Astrocyte (in vitro differentiated cells and primary cell): ENCODE results near the gene ADCY3. TPM values are rescaled to one million over a fixed set of nuclear protein-coding genes. Genes with fewer than 3 reads are reported as not detected.

Source experiments
- DNase-seq: peaks from one replicate; pipeline ENCODE4 v3.0.0-alpha.2; 2010; ENCODE audit warnings: low read depth
- FAIRE-seq: peaks from 2 replicates; lab custom pipeline; 2011; peaks lifted over from hg19 to GRCh38; lab: Jason Lieb, UNC
- H2AFZ ChIP-seq: 2 replicates; pipeline ENCODE4 v1.6.0; 2012; ENCODE audit warnings: low read depth, low read length, inconsistent platforms
- H3K27ac ChIP-seq: 2 replicates; pipeline ENCODE4 v1.5.1; 2011; ENCODE audit warnings: low read depth, low read length, inconsistent platforms
- H3K27me3 ChIP-seq: 2 replicates; pipeline ENCODE4 v1.6.0; 2011; ENCODE audit warnings: low read length, inconsistent platforms; ENCODE audit not compliant: insufficient read depth
- H3K36me3 ChIP-seq: 2 replicates; pipeline ENCODE4 v1.5.1; 2011; ENCODE audit warnings: low read length, inconsistent platforms; ENCODE audit not compliant: insufficient read depth
- H3K4me1 ChIP-seq: 2 replicates; pipeline ENCODE4 v1.5.1; 2011; ENCODE audit warnings: low read length, inconsistent platforms; ENCODE audit not compliant: insufficient read depth
- H3K4me2 ChIP-seq: 2 replicates; pipeline ENCODE4 v1.6.0; 2012; ENCODE audit warnings: low read length, inconsistent platforms
- H3K4me3 ChIP-seq: 2 replicates; pipeline ENCODE4 v1.5.1; 2011; ENCODE audit warnings: low read depth, mild to moderate bottlenecking, low read length, inconsistent platforms; ENCODE audit not compliant: insufficient read depth
- H3K79me2 ChIP-seq: 2 replicates; pipeline ENCODE4 v1.6.0; 2012; ENCODE audit warnings: mild to moderate bottlenecking, low read length, inconsistent platforms; ENCODE audit not compliant: insufficient read depth
- H3K9ac ChIP-seq: 2 replicates; pipeline ENCODE4 v1.6.0; 2012; ENCODE audit warnings: mild to moderate bottlenecking, low read length, inconsistent platforms
- H3K9me3 ChIP-seq: 2 replicates; pipeline ENCODE4 v1.5.1; 2012; ENCODE audit warnings: low read depth, mild to moderate bottlenecking, low read length, inconsistent platforms; ENCODE audit not compliant: insufficient read depth
- H4K20me1 ChIP-seq: 2 replicates; pipeline ENCODE4 v1.6.0; 2012; ENCODE audit warnings: low read length, inconsistent platforms; ENCODE audit not compliant: insufficient read depth
- H3K27ac Mint-ChIP-seq: one replicate; pipeline ENCODE4 v1.8.0; 2021; ENCODE audit warnings: mild to moderate bottlenecking, mixed read lengths; ENCODE audit not compliant: unreplicated experiment
- H3K27me3 Mint-ChIP-seq: one replicate; pipeline ENCODE4 v1.8.0; 2021; ENCODE audit warnings: low read depth, mixed read lengths; ENCODE audit not compliant: unreplicated experiment
- H3K36me3 Mint-ChIP-seq: one replicate; pipeline ENCODE4 v1.8.0; 2021; ENCODE audit warnings: low read depth, mixed read lengths; ENCODE audit not compliant: unreplicated experiment
- H3K4me1 Mint-ChIP-seq: one replicate; pipeline ENCODE4 v1.8.0; 2021; ENCODE audit warnings: low read depth, mixed read lengths; ENCODE audit not compliant: unreplicated experiment
- H3K4me3 Mint-ChIP-seq: one replicate; pipeline ENCODE4 v1.8.0; 2021; ENCODE audit warnings: mild to moderate bottlenecking, moderate library complexity, mixed read lengths; ENCODE audit not compliant: unreplicated experiment
- H3K9me3 Mint-ChIP-seq: one replicate; pipeline ENCODE4 v1.8.0; 2021; ENCODE audit warnings: mild to moderate bottlenecking, mixed read lengths; ENCODE audit not compliant: unreplicated experiment
- EZH2 ChIP-seq: IDR thresholded peaks from 2 replicates; pipeline ENCODE4 v1.6.1; 2012; ENCODE audit warnings: mild to moderate bottlenecking, low read length, inconsistent platforms; ENCODE audit not compliant: insufficient read depth
- total RNA-seq: library from RNA; stranded (reverse); gene quantifications from 2 replicates; pipeline ENCODE4 v1.2.1, GENCODE V29; 2021
- TF ChIP-seq, protein P1 (sequence below): IDR thresholded peaks from 2 replicates; pipeline ENCODE4 v1.5.1; 2011; ENCODE audit warnings: low read depth, mild to moderate bottlenecking, inconsistent platforms, low read length, moderate library complexity; ENCODE audit not compliant: insufficient read depth

Gene ADCY3
- total RNA-seq, 1 donor from 2014 or later: 12.5 TPM

DNA sequence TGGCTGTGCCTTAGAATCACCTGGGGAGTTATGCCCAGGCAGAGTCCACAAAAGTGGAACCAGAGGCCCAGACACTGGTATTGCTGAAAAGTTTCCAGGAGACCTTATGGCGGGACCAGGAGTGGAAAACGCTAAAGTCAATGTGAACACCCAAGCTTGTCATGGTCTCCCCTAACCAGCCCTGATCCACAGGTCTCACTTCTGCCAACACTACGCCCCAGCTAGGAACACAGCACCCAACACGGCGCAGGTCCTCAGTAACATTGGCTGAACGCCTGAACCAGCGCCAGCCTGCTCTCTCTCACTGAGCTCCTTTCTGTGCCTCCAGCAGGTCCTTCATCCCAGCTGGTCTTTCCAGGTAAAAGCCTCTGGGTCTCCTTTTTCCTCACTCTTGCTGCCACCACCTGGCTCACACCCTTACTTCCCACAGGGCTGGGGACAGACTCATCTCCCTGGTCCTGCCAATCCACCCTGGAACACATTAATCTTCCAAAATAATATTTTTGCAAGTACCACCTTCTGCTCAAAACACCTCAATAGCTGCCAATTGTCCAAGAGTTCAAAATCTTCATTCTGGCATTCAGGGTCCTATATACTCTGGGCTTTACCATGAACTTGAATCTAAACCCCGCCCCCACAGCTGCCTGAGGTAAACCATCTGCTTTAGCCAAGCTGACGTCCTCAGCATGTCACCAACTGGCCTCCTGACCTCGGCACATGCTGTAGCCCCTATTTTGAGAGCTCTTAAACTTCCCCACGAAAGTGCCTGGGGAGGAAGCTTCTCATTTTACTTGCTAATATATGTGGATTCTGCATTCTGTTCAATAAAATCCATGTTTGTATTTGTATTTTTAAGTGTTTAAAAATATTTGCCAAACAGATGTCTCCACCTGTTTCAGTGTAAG is 34.6 kb downstream of the ADCY3 start:
- H3K9me3 Mint-ChIP-seq: no peaks in the 10 kb centered on the region

DNA sequence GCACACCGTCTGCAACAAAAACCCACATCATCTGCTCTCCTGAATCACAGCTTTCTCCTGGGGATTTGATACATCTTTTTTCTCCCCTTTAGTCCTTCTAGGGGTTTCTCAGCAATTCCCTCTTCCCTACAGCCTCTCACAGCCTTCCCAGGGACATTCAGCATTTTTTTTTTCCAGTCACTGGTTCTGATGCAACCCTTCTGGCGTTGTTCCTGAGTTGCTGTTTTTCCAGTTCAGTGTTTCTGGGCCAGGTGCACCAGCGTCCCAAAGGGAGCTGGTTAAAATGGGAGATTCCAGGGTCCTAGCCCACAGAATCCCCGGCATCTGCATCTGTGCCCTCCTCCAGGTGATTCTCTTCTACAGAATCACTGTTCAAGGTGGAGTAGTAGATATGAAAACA is 36.1 kb downstream of the ADCY3 start:
- no peaks in the 10 kb centered on the region for H3K9me3 ChIP-seq
- no peak overlapping the region for H3K27ac ChIP-seq
- peaks cover 9% of the 10 kb centered on the region for H3K4me1 ChIP-seq
- Mint-ChIP-seq H3K27me3 (no peaks in the 10 kb centered on the region), H3K4me1 (peaks cover 17% of the 10 kb centered on the region), H3K36me3 (peaks cover 2% of the 10 kb centered on the region), H3K9me3 (no peaks in the 10 kb centered on the region), H3K4me3 (no peak overlapping the region), H3K27ac (peak overlapping the region; percentile 64)
- FAIRE-seq (no peak), DNase-seq (no peak)
- H2AFZ ChIP-seq: no peak overlapping the region
- no peak overlapping the region for H3K4me3 ChIP-seq
- no peaks in the 10 kb centered on the region for H3K27me3 ChIP-seq
- no peaks in the 10 kb centered on the region for H3K79me2 ChIP-seq
- no peak overlapping the region for H3K9ac ChIP-seq
- no peak overlapping the region for H3K4me2 ChIP-seq
- no peaks in the 10 kb centered on the region for H3K36me3 ChIP-seq
- H4K20me1 ChIP-seq: peaks cover 15% of the 10 kb centered on the region
- TF ChIP-seq, protein P1, sequence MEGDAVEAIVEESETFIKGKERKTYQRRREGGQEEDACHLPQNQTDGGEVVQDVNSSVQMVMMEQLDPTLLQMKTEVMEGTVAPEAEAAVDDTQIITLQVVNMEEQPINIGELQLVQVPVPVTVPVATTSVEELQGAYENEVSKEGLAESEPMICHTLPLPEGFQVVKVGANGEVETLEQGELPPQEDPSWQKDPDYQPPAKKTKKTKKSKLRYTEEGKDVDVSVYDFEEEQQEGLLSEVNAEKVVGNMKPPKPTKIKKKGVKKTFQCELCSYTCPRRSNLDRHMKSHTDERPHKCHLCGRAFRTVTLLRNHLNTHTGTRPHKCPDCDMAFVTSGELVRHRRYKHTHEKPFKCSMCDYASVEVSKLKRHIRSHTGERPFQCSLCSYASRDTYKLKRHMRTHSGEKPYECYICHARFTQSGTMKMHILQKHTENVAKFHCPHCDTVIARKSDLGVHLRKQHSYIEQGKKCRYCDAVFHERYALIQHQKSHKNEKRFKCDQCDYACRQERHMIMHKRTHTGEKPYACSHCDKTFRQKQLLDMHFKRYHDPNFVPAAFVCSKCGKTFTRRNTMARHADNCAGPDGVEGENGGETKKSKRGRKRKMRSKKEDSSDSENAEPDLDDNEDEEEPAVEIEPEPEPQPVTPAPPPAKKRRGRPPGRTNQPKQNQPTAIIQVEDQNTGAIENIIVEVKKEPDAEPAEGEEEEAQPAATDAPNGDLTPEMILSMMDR: no peak
- TF ChIP-seq EZH2: no peak

More for the DNA sequence above, 34.6 kb downstream of the ADCY3 start:
- no peaks in the 10 kb centered on the region for H3K36me3 ChIP-seq
- no peak for TF ChIP-seq EZH2
- TF ChIP-seq, protein P1: no peak
- no peak overlapping the region for H3K27ac ChIP-seq
- Mint-ChIP-seq H3K4me1 (peaks cover 17% of the 10 kb centered on the region), H3K27me3 (no peaks in the 10 kb centered on the region), H3K27ac (no peak overlapping the region), H3K4me3 (no peak overlapping the region), H3K36me3 (peaks cover 2% of the 10 kb centered on the region)
- no peaks in the 10 kb centered on the region for H3K79me2 ChIP-seq
- H2AFZ ChIP-seq: no peak overlapping the region
- peaks cover 8% of the 10 kb centered on the region for H4K20me1 ChIP-seq
- H3K4me1 ChIP-seq: peaks cover 9% of the 10 kb centered on the region
- no peaks in the 10 kb centered on the region for H3K27me3 ChIP-seq
- no peak overlapping the region for H3K4me2 ChIP-seq
- FAIRE-seq (no peak), DNase-seq (no peak)
- H3K9ac ChIP-seq: no peak overlapping the region
- no peaks in the 10 kb centered on the region for H3K9me3 ChIP-seq
- no peak overlapping the region for H3K4me3 ChIP-seq

DNA sequence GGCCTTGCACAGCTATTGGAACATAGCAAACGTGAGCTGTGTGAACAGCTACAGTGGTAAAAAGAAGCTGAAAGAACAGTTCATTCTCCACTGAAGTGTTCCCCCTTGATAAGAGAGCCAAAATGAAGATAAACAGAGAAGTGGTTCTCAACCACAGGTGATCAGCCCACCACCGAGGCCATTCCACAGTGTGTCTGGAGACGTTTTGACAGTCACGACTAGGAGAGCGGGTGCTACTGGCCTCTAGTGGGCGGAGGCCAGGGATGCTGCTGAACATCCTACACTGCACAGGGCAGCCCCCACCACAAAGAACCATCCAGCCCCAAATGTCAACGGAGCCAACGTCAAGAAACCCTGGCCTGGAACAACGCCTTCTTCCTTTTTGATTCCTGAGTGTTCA is 38.4 kb downstream of the ADCY3 start:
- Mint-ChIP-seq H3K36me3 (peaks cover 2% of the 10 kb centered on the region), H3K27me3 (no peaks in the 10 kb centered on the region)

More for the DNA sequence above, 38.4 kb downstream of the ADCY3 start:
- Histone ChIP-seq H3K36me3 (no peaks in the 10 kb centered on the region), H4K20me1 (peaks cover 28% of the 10 kb centered on the region), H2AFZ (no peak overlapping the region), H3K9me3 (no peaks in the 10 kb centered on the region), H3K4me2 (no peak overlapping the region), H3K4me3 (no peak overlapping the region), H3K4me1 (peaks cover 6% of the 10 kb centered on the region), H3K9ac (no peak overlapping the region), H3K27ac (no peak overlapping the region), H3K79me2 (no peaks in the 10 kb centered on the region), H3K27me3 (peaks cover 3% of the 10 kb centered on the region)
- FAIRE-seq (no peak), DNase-seq (no peak)
- Mint-ChIP-seq H3K9me3 (no peaks in the 10 kb centered on the region), H3K4me3 (no peak overlapping the region), H3K4me1 (peaks cover 17% of the 10 kb centered on the region), H3K27ac (no peak overlapping the region)
- TF ChIP-seq EZH2: no peak
- TF ChIP-seq, protein P1: no peak
